Activated T-helper 1 cell treated with anti-CD3 and anti-CD28 coated beads, Interleukin-2, amount 50 U/mL, for 16 hours (primary cell): ENCODE measurements around the gene LRRC8C.
A peak's percentile ranks its signal among the peaks of the same experiment; 100 is the strongest.

ENCODE experiments used
- DNase-seq, 2 donors: peaks; one replicate each; pipeline ENCODE4 v3.0.0-alpha.2; 2020; ENCODE audit warnings: low read depth in 1 of 2, low spot score in 1 of 2

LRRC8C gene

GRCh38 chr1:89728381-89728780 lies 95.5 kb downstream of the LRRC8C start:
- DNase-seq = no peak

- no peak for DNase-seq
Measured at GRCh38 chr1:89732206-89732605, 99.3 kb downstream of the LRRC8C start.

GRCh38 chr1:89732643-89733222 lies 99.8 kb downstream of the LRRC8C start:
- DNase-seq = no peak

DNA sequence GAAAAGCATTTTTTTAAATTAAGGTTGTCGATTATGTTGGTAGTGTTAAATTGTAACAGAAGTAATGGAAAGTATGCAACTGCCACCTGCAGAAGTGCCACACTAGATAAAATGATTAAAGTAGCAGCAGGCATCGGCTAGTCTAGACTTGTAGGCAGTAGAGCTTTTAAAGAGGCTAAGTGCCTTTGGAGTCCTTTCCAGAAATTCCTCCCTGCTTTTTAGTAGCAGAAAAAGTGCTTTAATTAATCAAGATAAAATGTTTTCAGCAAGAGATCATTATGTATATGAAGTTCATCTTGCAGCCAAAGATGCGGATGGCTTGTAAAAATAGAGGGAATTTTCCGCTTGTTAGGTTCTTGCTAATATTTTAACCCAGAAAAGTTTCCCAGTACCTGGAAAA lies 100.8 kb downstream of the LRRC8C start:
- no peak for DNase-seq

GRCh38 chr1:89734442-89734841 lies 101.5 kb downstream of the LRRC8C start:
- no peak for DNase-seq

DNA sequence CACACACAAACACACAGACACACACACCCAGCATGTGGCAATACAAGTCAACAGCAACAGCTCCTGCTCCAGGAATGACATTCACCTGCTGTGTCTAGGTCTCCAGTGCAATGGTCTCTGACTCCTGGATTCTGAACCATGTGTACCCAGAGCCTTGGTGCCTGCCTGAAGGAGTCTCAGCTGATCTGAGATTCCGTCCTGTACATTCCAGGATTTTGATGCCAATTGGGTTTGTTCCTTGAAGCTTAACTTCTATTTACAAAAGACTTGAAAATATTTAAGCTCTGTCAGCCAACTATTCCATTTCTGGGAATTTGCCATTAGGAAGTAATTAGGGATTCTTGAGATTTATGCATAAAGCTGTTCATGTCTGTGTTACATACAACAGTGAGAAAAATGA lies 102.6 kb downstream of the LRRC8C start:
- no peak for DNase-seq

DNA sequence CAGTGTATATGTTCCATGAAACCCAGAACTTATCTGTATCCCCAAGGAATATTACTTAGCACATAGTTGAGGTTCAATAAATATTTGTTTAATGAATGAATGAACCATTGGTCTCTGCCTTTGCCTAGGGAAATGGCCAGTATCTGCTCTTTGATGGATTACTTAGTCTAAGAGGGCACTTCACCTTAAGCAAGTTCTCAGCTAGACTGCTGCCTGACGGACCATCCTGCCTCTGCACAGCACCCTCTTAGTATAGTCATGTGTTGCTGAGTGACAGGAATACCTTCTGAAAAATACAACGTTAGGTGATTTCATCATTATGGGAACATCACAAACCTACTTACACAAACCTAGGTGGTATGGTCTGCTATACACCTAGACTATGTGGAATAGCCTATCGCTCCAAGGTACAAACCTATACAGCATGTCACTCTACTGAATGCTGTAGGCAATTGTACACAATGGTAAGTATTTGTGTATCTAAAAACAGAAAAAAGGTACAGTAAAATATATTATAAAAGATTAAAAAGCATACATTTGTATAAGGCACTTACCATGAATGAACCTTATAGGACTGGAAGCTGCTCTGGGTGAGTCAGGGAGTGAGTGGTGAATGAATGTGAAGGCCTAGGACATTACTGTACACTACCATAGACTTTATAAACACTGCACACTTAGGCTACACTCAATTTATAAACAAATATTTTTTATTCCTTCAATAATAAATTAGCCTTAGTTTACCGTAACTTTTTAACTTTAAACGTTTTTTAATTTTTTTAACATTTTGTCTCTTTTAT lies 104.2 kb downstream of the LRRC8C start:
- DNase-seq = no peak

DNA sequence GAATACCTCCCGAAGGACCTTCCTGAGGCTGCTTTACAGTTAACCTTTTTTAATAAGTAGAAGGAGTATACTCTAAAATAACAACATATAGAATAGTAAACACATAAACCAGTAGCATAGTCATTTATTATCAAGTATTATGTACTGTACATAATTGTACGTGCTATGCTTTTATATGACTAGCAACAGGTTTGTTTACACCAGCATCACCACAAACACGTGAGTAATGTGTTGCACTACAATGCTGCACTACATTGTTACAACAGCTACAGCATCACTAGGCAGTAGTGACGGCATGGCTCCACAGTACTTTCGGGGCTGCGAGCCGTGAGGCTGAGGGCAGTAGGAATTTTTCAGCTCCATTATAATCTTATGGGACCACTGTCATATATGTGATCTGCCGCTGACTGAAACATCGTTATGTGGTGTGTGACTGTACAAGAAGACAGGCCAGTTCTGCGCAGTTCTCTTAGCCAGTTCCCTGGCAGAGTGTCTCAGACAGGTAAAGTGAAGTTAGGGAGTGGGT lies 105.1 kb downstream of the LRRC8C start:
- DNase-seq = no peak

DNA sequence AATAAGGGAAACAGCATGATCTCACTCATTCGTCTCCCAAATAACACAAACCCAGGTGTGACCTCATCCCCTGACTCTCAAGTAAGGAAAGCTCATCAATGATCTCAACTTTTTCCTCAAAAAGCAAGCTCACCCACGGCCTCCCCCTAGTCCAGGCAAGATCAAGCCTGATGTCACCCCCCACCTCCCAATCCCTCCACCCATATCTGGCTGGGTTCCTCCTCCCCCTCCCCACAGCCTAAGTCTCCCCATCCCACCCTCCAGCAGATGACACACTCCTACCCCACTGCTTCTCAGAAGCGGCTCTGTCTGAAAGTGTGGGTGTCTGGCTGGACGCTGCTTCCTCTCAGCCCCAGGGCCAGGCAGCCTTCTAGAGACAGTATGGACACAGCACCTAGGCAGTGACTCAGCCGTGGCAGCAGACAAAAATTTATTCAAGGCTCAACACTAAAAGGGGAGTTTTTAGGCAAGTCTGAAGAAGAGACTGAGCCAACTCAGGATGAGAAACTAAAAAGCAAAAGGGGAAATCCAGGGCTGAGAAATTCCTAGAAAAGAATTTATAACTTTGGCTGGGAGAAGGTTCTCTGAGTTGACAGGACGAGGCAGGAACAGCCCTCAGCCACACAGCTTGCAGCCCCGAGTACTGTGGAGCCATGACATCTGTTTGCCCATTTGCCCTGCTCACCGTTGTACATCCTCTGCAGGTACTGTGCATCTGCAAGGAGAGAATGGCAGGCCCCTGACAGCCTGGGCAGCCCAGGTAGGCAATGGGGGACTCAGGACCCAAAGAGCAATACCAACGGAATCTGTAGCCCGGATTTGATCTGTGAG lies 106.3 kb downstream of the LRRC8C start:
- DNase-seq = peak in 1 of 2 donors; percentile 12

GRCh38 chr1:89739844-89740216 lies 106.9 kb downstream of the LRRC8C start:
- DNase-seq = no peak

DNA sequence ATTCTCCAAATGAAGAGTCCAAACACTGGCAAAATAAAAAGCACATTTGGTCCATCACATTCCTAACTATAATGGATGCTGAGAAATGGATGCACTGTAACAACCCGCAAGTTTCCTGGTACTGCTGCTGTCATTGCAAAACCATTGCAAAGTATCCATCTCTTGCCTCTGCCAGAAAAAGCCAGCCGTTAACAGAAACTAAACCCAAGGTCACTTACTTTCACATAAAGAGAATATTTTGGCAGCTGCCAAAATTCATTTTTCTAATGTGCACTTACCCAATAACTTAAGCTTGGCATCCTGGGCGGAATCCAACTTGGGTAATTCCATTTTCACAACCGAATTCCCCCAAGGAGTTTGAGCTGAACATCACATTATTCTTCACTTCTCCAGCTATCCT lies 110.9 kb downstream of the LRRC8C start:
- no peak for DNase-seq

- DNase-seq = no peak
Measured at GRCh38 chr1:89746424-89747149, 113.7 kb downstream of the LRRC8C start.

DNA sequence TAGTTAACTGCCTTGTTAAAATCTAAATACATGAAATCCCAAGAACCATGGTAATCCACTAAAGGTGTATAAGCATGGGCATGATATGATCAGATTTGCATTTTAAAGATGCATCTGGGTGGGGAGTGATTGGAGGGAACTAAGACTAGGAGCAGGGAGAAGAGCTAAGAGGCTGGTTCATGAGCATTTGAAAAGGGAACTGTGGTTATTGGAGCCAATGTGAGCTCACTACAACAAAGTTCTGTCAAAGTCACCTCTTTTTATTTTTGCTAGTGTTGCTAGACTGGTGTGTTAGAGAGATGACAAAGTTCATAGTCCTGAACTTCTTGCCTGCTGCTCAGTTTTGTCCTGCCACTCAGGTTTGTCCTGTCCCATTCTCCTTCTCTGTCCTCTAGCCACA lies 120.8 kb downstream of the LRRC8C start:
- no peak for DNase-seq

DNA sequence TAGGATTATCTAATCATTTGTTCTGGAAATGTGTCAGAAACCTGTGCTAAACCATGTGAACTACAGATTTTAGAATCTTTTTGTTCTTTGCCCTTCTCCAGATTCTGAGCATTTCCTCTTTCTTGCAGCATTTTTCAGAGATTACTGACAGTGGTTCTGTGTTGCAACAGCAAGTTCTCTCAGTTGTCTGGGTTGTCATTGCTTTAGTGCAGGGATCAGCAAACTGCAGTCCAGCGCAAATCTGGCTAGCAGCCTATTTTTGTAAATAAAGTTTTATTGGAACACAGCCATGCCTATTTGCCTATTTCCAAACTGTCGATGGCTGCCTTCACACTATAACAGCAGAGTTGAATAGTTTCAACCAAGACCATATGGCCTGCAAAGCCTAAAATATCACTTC lies 121.6 kb downstream of the LRRC8C start:
- no peak for DNase-seq

DNA sequence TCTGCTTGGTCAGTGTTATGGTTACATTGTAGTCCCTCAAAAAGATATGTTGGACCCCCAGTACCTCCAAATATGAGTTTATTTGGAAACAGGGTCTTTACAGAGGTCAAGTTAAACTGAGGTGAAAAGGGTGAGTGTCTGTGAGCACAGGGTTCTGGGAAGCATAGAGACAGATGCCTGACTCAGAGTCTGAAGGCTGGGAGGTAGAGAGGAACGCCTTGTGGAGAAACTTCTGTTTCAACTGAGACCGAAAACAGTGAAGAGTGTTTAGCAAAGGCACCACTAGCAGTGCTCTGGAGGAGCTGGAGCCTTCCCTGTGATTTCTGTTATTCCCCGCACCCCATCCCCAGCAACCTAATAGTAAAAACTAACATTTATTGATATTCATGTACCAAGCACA lies 122.7 kb downstream of the LRRC8C start:
- no peak for DNase-seq

- no peak for DNase-seq
Measured at GRCh38 chr1:89757532-89757931, 124.6 kb downstream of the LRRC8C start.

DNA sequence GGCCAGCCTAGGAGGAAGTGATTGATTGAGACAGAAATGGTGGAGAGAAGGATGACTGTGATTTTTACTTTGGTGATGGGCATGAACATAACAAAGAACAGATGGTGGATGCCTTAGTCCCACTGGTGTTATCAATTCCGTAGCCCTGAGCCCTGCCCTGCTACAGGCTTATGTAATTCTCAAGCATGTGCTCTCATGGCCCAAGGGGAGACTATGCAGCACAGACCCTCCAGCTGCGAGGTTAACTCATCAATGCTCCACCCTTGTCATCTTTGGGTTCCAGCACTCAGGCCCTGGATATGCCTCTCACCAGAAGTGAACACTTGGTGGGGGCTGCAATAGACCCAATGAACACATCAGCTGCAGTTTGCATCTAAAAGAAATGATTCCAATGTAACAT lies 125.2 kb downstream of the LRRC8C start:
- no peak for DNase-seq

- DNase-seq = no peak
Measured at GRCh38 chr1:89759036-89759435, 126.1 kb downstream of the LRRC8C start.

DNA sequence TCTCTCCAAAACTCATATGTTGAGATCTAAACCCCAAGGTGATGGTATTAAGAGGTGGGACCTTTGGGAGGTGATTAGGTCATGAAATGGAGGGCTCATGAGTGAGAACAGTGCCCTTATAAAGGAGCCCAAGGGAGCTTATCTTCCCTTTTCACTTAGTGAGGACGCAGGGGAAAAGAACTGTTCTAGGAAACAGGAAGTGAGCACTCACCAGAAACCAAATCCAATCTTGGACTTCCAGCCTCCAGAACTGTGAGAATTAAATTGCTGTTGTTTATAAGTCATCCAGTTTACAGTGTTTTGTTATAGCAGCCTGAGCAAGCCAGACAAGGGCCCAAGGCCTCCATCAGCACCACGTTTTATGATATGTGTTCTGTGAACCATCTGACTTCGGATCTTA lies 127.6 kb downstream of the LRRC8C start:
- no peak for DNase-seq

GRCh38 chr1:89761338-89761737 lies 128.4 kb downstream of the LRRC8C start:
- no peak for DNase-seq

GRCh38 chr1:89761901-89762300 lies 129.0 kb downstream of the LRRC8C start:
- DNase-seq = no peak
